GM18517 (cell line): ENCODE data around the gene MAP7.
"Not testable (repeated sequence)": the region's sequence is repeated elsewhere in the genome, so short reads cannot be mapped to it uniquely, and the experiment has no call there.

ENCODE experiments used
- ATAC-seq: cut with Tn5 transposase; IDR thresholded peaks from one replicate; pipeline ENCODE4 v1.9.1; 2021; ENCODE audit warnings: mild to moderate bottlenecking, moderate library complexity; ENCODE audit not compliant: unreplicated experiment

The MAP7 gene

GRCh38 chr6:136474241-136474640, 76.0 kb downstream of the MAP7 start:
- ATAC-seq = no peak

DNA sequence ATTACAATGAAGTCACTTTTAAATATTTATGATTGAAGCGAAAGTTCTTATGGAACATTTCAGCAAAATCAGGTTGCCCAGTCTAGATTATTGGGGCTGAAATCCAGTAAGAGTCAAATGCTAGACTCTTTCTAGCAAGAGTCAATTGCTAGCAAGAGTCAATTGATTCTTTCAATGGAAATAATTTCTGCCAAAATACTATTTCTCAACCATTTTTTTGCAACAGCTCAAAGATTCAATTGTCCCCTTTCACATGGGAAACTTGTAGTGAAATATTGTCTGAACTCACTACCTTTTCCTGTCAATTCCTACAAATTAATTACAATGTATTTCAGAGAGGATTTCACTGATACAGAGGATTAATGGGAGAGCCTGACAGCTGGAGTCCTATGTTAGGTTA, 78.3 kb downstream of the MAP7 start:
- ATAC-seq = no peak

GRCh38 chr6:136471372-136471771, 78.8 kb downstream of the MAP7 start:
- no peak for ATAC-seq

GRCh38 chr6:136470044-136470443, 80.2 kb downstream of the MAP7 start:
- no peak for ATAC-seq

DNA sequence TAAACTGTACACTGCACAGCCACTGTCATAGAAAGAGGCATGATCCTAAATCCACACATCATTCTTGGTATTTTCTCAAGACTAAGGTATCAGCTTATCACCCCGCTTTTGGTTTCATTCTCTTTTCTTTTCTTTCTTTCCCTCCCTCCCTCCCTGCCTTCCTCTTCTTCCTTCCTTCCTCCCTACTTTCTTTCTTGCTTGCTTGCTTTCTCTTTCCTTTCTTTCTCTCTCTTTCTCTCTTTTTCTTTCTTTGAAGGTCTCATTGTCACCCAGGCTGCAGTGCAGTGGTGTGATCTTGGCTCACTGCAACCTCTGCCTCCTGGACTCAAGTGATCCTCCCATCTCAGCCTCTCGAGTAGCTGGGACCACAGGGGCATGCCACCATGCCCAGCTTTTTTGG, 81.1 kb downstream of the MAP7 start:
- ATAC-seq = no peak

- no peak for ATAC-seq
Measured at GRCh38 chr6:136468711-136469110, 81.5 kb downstream of the MAP7 start.

GRCh38 chr6:136467186-136467585, 83.0 kb downstream of the MAP7 start:
- no peak for ATAC-seq

DNA sequence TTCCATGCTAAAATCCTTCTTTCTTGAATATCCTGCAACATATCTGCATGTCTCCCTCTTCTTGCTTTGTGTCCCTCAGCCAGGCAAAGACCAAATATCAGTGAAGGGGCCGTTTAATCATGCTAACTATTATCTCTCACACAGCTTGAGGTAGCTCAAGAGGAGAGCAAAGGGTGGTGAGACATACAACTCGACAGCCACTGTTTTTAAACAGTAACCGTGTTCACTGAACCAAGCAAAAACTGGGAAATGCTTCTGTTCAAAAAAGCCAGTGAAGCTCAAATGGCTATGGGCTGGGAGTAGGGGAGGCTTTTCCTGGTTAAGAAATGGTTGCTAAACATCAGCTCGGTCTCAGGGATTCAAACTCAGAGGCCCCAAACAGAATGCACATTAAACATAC, 83.4 kb downstream of the MAP7 start:
- ATAC-seq = no peak

DNA sequence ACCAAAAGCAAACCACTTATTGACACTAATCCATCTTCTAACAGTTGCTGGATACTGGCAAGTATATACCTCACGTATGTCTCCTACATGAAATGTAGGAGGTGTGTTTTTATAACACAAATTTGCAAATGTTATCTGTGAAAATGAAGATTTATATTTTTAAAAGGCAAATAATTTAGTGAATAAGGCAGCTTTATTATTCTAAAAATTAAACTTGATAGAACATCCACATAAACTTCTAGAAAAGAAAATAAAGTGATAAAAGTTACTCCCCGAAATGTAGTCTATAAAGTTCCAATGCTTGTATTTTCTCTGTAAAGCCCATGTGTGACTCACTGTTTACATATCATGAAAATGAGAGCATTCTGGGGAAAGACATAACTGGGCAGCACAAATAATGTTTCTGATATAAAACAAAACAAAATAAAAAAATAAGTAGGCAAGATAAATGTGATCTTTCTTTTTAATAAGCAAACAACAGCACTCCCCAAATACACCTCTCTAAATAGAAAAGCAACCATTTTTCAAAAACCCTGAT, 84.4 kb downstream of the MAP7 start:
- no peak for ATAC-seq

GRCh38 chr6:136464874-136465273, 85.3 kb downstream of the MAP7 start:
- no peak for ATAC-seq

GRCh38 chr6:136464148-136464547, 86.1 kb downstream of the MAP7 start:
- no peak for ATAC-seq

DNA sequence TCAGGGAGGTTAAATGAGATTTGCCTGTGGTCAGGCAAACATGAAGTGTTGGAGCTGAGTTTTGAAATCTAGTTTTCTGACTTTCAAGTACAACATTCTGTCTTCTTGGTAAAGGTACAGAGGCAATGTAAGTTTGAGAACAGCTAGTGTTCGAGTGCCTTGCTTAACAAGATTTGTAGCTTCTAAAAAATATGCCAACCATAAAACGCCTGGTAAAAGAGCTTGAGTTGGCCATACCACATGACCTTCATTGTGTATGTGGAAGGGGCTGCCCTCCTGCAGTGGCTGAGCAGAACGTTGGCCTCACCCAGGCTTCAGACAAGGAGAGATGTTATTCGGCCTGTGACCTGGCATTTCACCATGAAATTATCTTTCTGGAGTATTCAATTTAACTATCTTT, 86.5 kb downstream of the MAP7 start:
- ATAC-seq = no peak

GRCh38 chr6:136446579-136447187, 103.5 kb downstream of the MAP7 start:
- no peak for ATAC-seq

- ATAC-seq = no peak
Measured at GRCh38 chr6:136446145-136446544, 104.1 kb downstream of the MAP7 start.

DNA sequence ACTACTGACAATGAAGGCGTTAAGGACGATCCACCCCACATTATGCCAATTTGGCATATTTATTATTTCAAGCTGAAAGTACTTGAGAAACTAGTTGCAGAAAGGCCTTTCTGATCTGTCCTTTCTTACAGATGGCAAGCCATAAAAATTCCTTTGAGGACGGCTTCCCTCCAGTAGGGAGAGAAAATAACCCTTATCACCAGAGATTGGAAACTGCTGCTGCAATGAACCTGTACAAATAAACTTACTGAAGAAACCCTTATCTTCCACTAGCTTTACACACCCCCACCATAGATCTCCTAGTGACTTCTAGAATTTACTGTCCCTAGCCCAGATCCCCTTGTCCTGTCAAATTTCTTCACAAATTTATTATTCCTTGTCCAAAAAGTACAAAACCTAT, 105.2 kb downstream of the MAP7 start:
- no peak for ATAC-seq

GRCh38 chr6:136440203-136440602, 110.0 kb downstream of the MAP7 start:
- no peak for ATAC-seq

DNA sequence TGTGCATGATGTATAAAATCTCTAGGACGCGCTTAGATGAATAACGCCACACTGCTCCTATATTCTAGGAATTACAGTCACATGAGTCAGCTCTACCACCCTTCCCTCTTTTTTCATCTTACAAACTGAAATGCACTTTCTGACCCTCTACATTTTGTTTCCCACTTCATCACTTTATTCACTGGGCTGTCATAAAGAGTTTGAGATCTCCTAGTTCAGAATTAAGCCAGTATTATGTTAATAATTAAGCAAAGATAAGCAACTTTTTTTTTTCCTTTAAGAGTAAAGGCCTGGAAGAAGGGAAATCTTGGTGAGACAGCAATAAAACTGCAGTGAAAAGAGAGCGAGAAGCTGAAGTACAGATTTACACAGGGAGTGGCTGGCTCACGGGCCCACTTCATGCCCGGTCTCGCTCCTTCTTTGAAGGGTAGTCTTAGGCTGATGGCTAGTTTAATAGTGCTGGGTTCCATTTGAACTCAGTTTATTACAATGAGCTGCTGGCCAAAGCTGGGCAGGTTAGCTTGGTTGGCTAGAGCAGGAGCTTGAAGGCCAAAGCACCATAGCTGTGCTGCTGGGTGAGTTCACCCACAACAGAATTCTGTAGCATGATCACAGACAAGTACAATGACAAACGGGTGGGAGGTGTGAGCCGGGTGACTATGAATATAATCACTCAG, 110.6 kb downstream of the MAP7 start:
- ATAC-seq = no peak

DNA sequence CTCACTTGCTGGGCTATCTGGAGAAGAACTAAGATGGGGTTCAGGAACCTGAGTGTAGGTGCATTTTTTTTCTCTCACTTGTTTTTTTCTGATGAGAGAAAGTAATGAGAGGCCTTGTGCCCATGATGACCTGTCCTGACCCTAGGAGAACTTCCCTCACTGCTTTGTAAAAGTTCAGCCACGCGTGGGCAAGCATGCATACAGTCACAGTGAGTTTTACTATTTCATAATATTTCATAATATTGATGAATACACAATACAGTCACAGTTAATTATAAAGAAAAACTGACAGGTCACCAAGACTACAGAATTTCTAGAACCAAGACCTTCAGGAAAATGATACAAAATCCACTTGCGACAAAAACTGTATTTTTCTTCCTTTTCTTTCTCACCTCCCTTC, 111.8 kb downstream of the MAP7 start:
- ATAC-seq = no peak

DNA sequence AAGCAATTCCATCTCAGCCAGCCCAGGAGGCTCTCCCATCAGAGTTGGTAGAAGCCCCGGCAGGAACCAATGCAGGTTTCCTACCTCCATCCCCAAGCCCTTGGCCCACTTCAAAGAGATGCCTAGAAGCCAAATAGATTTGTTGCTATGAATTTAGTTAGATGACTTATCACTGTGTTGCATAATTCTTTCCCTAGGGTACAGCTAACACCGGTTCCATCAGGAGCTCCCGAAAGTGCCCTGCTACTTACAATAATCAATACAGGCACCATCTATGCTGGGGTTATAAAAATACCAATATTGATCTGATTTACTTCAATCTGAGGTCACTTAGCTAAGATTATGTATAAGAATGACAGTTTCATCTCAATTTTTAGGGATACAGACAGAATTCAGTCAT, 113.0 kb downstream of the MAP7 start:
- ATAC-seq = no peak

DNA sequence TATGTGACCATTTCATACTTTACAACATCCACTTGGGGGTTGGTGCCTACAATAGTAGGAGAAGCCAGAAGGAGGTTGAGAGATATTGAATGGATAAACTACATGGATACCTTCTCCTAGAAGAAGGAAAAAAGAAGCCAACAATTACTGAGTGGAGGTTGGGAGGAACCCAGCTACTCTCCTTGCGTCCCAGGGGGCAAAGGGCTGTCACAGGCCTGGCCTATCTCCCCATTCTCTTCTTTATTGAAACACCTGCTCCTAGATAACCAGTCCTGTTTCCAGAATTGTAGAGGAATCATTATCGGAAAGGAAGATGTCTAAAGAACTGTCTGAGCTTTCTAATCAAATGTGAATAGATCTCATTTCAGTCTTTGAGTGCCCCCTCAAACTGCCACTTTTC, 115.1 kb downstream of the MAP7 start:
- ATAC-seq = no peak

DNA sequence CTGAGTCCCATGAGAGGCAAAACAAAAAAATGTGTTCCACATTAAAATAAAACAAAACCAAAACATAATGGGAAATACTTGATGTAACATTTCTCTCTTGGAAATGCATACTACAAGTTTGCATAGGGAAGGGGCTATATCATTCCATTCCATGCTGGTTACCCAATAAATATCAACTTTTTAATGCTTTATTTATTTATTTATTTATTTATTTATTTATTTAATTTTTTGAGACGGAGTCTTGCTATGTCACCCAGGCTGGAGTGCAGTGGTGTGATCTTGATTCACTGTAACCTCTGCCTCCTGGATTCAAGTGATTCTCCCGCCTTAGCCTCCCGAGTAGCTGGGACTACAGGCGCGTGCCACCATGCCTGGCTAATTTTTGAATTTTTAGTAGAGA, 118.9 kb downstream of the MAP7 start:
- ATAC-seq = not testable (repeated sequence)

DNA sequence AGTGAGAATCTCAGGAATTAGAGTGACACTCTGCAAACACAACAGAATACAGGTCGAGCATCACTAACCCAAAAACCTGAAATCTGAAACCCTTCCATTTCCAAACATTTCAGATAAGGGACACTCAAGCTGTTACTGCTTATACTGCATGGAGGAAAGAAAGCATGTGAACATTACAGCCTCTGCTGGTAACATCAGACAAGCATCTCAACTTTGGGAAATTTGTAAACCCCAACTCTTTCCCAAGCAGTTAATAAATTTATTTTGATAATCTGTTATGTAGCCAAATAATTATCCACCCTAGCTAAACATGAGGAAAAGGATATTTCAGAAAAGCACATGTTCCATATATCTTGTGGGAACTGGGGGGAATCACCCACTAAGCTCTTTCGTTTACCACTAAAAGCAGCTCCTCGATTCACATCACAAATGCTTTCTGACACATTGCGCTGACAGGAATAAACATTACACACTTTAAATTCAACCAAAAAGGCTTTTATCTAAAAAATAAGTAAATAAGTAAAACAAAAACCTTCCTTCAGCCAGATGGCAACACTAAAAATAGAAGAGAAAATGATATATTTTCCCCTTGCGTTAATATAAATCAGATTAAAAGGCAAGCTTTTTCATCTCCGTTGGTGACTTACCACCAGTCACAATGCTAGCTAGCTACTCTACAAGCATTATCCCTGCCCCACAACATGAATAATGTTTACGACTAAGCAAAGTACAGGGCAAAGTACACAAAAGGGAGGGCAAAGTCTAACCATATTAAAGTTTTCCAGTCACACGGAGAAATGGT, 120.8 kb downstream of the MAP7 start:
- no peak for ATAC-seq
